HG02759 (cell line): Measurements from ENCODE around the gene SPTBN5.
A peak's percentile ranks its signal among the peaks of the same experiment; 100 is the strongest.

Experiments used
- ATAC-seq: cut with Tn5 transposase; IDR thresholded peaks from one replicate; pipeline ENCODE4 v1.9.1; 2021; ENCODE audit warnings: mild to moderate bottlenecking, moderate library complexity; ENCODE audit not compliant: unreplicated experiment

Gene SPTBN5

GRCh38 chr15:41904541-41905005 lies 10.7 kb upstream of the SPTBN5 start:
- ATAC-seq, result peak; percentile 60

GRCh38 chr15:41903782-41904181 lies 9.9 kb upstream of the SPTBN5 start:
- ATAC-seq, result no peak

GRCh38 chr15:41901431-41901830 lies 7.6 kb upstream of the SPTBN5 start:
- ATAC-seq, result no peak

- no peak for ATAC-seq
These were observed 6.9 kb upstream of the SPTBN5 start for GRCh38 chr15:41900526-41901380.

- no peak for ATAC-seq
These were observed 6.1 kb upstream of the SPTBN5 start for GRCh38 chr15:41899854-41900442.

- ATAC-seq, result no peak
These were observed 3.5 kb upstream of the SPTBN5 start for GRCh38 chr15:41897363-41897799.

GRCh38 chr15:41896566-41896965 lies 2.7 kb upstream of the SPTBN5 start:
- ATAC-seq, result no peak

GRCh38 chr15:41895957-41896356 lies 2.1 kb upstream of the SPTBN5 start:
- ATAC-seq, result no peak

GRCh38 chr15:41895491-41895890 lies 1.6 kb upstream of the SPTBN5 start:
- no peak for ATAC-seq

GRCh38 chr15:41894791-41895463 lies 1.1 kb upstream of the SPTBN5 start:
- peak; percentile 91 for ATAC-seq

- no peak for ATAC-seq
These were observed 468 bp upstream of the SPTBN5 start for GRCh38 chr15:41894251-41894790.

GRCh38 chr15:41892621-41893421 lies 1.0 kb downstream of the SPTBN5 start:
- no peak for ATAC-seq

GRCh38 chr15:41891946-41892345 lies 1.9 kb downstream of the SPTBN5 start:
- ATAC-seq, result no peak

GRCh38 chr15:41891226-41891625 lies 2.6 kb downstream of the SPTBN5 start:
- no peak for ATAC-seq

GRCh38 chr15:41890050-41890690 lies 3.7 kb downstream of the SPTBN5 start:
- ATAC-seq, result no peak

GRCh38 chr15:41888662-41889253 lies 5.1 kb downstream of the SPTBN5 start:
- no peak for ATAC-seq

GRCh38 chr15:41887893-41888292 lies 6.0 kb downstream of the SPTBN5 start:
- no peak for ATAC-seq

GRCh38 chr15:41887161-41887560 lies 6.7 kb downstream of the SPTBN5 start:
- no peak for ATAC-seq

- ATAC-seq, result no peak
These were observed 7.1 kb downstream of the SPTBN5 start for GRCh38 chr15:41886741-41887140.

- no peak for ATAC-seq
These were observed 8.0 kb downstream of the SPTBN5 start for GRCh38 chr15:41885841-41886240.
